ENCODE measurements around the gene CBLL2. TPM values are rescaled to one million over a fixed set of nuclear protein-coding genes. Genes with fewer than 3 reads are reported as not detected.

The CBLL2 gene
- total and polyA plus RNA-seq, 10 of the 15 experiments (the other 5 are each of a cell fraction or from before 2014, with no cell fraction given) = 0.12 to 0.17 TPM; not detected in 8

GRCh38 chrX:22323541-22323940 lies 50.8 kb downstream of the CBLL2 start:
- CTCF ChIA-PET = no interaction called here
- no peak overlapping the region for H3K27ac ChIP-seq (ENCODE audit: control insufficient read depth, insufficient read depth)

More at GRCh38 chrX:22323541-22323940, 50.8 kb downstream of the CBLL2 start:
- Histone ChIP-seq H3K4me3 (no peak overlapping the region), H3K4me2 (ENCODE audit: control insufficient read depth, insufficient read depth) (no peak overlapping the region), H3K79me2 (ENCODE audit: control insufficient read depth, insufficient read depth, low read length) (no peaks in the 10 kb centered on the region), H2AFZ (ENCODE audit: control insufficient read depth, low read depth, low read length) (no peak overlapping the region), H3K4me1 (ENCODE audit: control insufficient read depth, insufficient read depth, low read length) (no peaks in the 10 kb centered on the region), H3K9ac (ENCODE audit: control insufficient read depth, insufficient read depth, low read length) (no peak overlapping the region), H3K9me3 (replicated peaks; ENCODE audit: control insufficient read depth, insufficient read depth, low read length) (no peaks in the 10 kb centered on the region), H3K36me3 (ENCODE audit: control insufficient read depth in 2 of 2, insufficient read depth in 2 of 2, low read length in 1 of 2) (no peaks in the 10 kb centered on the region), H4K20me1 (ENCODE audit: control insufficient read depth, insufficient read depth) (no peaks in the 10 kb centered on the region), H3K27me3 (replicated peaks in 1 of 2; ENCODE audit: control insufficient read depth in 2 of 2, insufficient read depth in 2 of 2, low read length in 1 of 2) (no peaks in the 10 kb centered on the region; a peak in 1 of 4 replicates)
- ChIA-PET RAD21 (ENCODE audit: unreplicated experiment) (no interaction called here), POLR2A (interaction anchor here (0.6 kb wide), 1 partner anchor 22 kb away, joined by 3 read pairs; no protein-coding TSS in a partner anchor), SMC1A (ENCODE audit: uncharacterized antibody, unreplicated experiment) (interaction anchor here (1.4 kb wide), 1 partner anchor 11 kb away, joined by 4 read pairs; no protein-coding TSS in a partner anchor)
- in situ Hi-C loops (cut with MboI) (no loop called here), intact Hi-C loops (cut with micrococcal nuclease; ENCODE audit: unreplicated experiment) (no loop called here)
- BruUV-seq (replicated peaks) = no TSS peak
- DNase-seq (ENCODE audit: low read depth, low spot score) (no peak), ATAC-seq (no peak), FAIRE-seq (no peak)
- no peak for TF ChIP-seq DPF2 (IDR thresholded peaks at IDR 0.05)
- no peak for TF ChIP-seq ZNF207 (IDR thresholded peaks at IDR 0.05; ENCODE audit: borderline replicate concordance)
- TF ChIP-seq RCOR1 (conservative IDR thresholded peaks at IDR 0.05; ENCODE audit: low read depth, low read length) = no peak
- no peak for TF ChIP-seq NKRF (conservative IDR thresholded peaks at IDR 0.05)
- TF ChIP-seq GATAD2B (conservative IDR thresholded peaks at IDR 0.05; ENCODE audit: low read depth) = no peak
- TF ChIP-seq IKZF2 (IDR thresholded peaks at IDR 0.05) = no peak
- no peak for TF ChIP-seq HDAC6 (IDR thresholded peaks at IDR 0.05; ENCODE audit: unreplicated experiment)
- no peak for TF ChIP-seq TBL1XR1 (IDR thresholded peaks at IDR 0.05; ENCODE audit: low read depth, low read length)
- no peak for TF ChIP-seq CHD2 (IDR thresholded peaks at IDR 0.05; ENCODE audit: borderline replicate concordance, low read depth, low read length)
- TF ChIP-seq CBX5 (IDR thresholded peaks at IDR 0.05; ENCODE audit: low read depth) = no peak
- TF ChIP-seq ETV6 (conservative IDR thresholded peaks at IDR 0.05 in 1 of 2, IDR thresholded peaks at IDR 0.05 in 1 of 2; ENCODE audit: borderline replicate concordance in 1 of 2, low read depth in 1 of 2) = no peak
- TF ChIP-seq PAX8 (IDR thresholded peaks at IDR 0.05) = no peak
- no peak for TF ChIP-seq LARP7 (IDR thresholded peaks at IDR 0.05)
- TF ChIP-seq TCF12 (IDR thresholded peaks at IDR 0.05; ENCODE audit: low read depth, low read length) = no peak
- no peak for TF ChIP-seq NFYB (IDR thresholded peaks at IDR 0.05; ENCODE audit: insufficient read depth, low read depth, low read length)
- TF ChIP-seq SKIL (IDR thresholded peaks at IDR 0.05; ENCODE audit: low read depth, poor library complexity, severe bottlenecking) = no peak
- TF ChIP-seq HCFC1 (IDR thresholded peaks at IDR 0.05; ENCODE audit: low read length) = no peak
- 3% methylated on average over 5 of the region's 5 CpGs for WGBS (ENCODE audit: insufficient coverage, insufficient replicate concordance, low lambda C conversion rate, missing lambda C conversion rate)

Measured in GM12878 (cell line).